Uterus (tissue), 2 donors: Measurements from ENCODE around the gene GIPC2.

Experiments
- CTCF ChIP-seq, 4 experiments: fragments of 200-600 bp in 2 of 4; fragments of 450-650 bp in 2 of 4; sonication (generic) in 2 of 4; IDR thresholded peaks; one replicate each; pipeline ENCODE4 v1.5.1; 2016 to 2019; ENCODE audit warnings: antibody characterized with exemption in 4 of 4, mild to moderate bottlenecking in 2 of 4, moderate library complexity in 1 of 4
- POLR2A ChIP-seq, 2 donors: fragments of 450-650 bp; IDR thresholded peaks; one replicate each; pipeline ENCODE4 v1.6.1; 2016; ENCODE audit warnings: antibody characterized with exemption in 2 of 2, mild to moderate bottlenecking in 1 of 2, moderate library complexity in 1 of 2

DNA sequence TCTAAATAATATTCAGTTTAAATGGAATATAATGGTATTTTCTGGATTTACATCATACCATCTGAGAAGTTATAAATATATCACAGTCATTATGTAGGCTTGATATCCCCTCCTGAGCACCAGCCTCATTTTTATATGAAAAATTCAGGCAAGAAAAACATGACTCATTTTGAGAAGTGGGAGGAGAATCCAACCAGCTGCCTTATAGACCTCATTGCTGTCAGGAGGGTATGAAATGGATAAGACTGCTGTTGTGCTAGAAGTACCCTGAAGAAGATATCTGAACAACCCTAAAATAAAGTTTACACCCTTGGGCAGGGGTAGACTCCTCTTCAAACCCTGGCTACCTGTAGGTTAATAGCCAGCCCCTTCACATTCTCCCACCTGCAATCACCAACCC is 8.8 kb downstream of the GIPC2 start:
- TF ChIP-seq POLR2A (IDR thresholded peaks at IDR 0.05) (no peak), CTCF (IDR thresholded peaks at IDR 0.05) (no peak)
